ENCODE measurements around the gene SLC25A51. TPM values are rescaled to one million over a fixed set of nuclear protein-coding genes. Genes with fewer than 3 reads are reported as not detected.
A peak's percentile ranks its signal among the peaks of the same experiment; 100 is the strongest.

Gene SLC25A51, protein sequence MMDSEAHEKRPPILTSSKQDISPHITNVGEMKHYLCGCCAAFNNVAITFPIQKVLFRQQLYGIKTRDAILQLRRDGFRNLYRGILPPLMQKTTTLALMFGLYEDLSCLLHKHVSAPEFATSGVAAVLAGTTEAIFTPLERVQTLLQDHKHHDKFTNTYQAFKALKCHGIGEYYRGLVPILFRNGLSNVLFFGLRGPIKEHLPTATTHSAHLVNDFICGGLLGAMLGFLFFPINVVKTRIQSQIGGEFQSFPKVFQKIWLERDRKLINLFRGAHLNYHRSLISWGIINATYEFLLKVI
- total RNA-seq = 60.4 and 66.9 TPM in 2 replicates

DNA sequence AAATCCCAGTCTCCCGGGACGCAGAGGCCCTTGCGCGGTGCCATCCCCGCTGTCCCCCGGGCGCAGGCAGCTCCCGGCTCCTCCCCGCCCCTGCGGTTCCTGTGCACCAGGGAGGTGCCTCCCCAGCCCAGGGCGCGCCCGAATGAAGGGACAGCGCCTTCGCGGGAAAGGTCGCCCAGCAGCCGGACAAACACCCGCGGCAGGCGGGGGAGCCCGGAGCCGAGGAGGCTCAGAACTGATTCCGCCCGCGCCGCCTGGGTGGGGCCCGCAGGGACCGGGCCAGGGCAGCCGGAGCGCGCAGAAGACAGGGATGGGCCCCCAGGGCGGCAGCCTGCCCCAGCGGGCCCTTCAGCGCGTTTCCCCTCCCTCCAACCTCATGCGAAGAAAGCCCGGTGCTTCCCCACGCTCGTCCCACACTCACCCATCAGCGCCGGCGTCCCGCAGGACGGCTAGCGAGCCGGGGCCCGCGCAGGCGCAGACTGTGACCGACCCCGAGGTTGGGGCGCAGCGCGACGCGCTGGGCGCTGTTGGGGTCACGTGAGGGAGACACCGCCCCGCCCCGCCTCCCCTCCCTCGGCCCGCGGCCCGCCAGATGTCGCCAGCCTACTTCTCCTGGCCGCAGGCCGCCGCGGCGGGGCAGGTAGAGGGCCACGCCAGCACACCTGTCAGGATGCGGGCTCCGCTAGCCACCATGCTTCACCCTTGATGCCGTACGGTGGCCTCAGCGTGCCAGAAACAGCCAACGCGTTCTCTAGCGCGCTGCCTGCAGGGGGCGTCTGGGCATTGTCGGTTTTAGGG lies at the start of gene SLC25A51:
SLC25A51 (minus strand) TSS at position 481 of the 798 bp plus-strand sequence. CDS start 15,577 bp downstream, outside the sequence.
- DNase-seq (ENCODE audit: low read depth) = peak; percentile 70

DNA sequence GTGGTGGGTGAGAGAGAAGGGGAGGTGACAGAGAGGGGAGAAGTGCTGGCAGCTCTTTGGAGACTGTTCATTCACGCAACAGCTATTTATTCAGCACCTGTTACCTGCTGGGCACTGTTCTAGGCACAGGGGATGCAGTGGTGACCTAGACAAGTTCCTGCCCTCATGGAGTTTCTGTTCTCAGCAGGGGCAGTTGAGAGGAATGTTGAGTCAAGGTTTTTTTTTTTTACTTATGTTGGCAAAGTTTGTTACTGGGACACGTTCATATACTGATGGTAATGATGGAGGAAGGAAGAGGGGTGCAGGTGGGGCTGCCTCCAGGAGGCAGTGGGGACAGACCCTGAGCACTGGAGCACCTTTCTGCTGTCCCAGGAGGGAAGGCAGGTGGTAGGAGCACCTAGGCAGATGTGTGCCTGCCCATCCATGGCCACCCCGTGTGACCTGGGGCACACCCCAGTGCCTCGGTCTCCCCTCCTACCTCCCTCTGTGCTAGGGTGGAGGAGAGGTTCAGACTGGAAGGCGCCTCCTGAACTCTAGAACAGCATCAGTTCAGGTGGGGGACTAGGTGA lies 49.4 kb upstream of the SLC25A51 start:
- DNase-seq (ENCODE audit: low read depth) = peak; percentile 30

DNA sequence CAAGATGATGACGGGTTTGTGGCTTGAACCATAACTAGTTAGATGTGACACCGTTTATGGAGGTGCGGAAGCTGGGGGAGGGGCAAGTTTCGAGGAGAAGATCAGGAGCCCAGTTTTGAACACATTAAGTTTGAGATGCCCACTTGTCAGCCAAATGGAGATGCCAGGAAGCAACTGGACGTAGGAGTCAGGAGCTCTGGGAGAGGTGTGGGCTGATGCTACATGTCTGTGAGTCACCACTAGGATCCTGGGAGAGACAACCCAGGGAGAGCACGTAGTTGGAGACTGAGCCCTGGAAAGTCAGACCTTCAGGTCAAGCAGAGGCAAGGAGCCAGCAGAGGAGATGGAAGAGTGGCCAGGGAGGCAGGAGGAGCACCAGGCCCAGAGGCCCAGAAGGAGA lies 48.8 kb upstream of the SLC25A51 start:
- peak; percentile 91 for DNase-seq (ENCODE audit: low read depth)

DNA sequence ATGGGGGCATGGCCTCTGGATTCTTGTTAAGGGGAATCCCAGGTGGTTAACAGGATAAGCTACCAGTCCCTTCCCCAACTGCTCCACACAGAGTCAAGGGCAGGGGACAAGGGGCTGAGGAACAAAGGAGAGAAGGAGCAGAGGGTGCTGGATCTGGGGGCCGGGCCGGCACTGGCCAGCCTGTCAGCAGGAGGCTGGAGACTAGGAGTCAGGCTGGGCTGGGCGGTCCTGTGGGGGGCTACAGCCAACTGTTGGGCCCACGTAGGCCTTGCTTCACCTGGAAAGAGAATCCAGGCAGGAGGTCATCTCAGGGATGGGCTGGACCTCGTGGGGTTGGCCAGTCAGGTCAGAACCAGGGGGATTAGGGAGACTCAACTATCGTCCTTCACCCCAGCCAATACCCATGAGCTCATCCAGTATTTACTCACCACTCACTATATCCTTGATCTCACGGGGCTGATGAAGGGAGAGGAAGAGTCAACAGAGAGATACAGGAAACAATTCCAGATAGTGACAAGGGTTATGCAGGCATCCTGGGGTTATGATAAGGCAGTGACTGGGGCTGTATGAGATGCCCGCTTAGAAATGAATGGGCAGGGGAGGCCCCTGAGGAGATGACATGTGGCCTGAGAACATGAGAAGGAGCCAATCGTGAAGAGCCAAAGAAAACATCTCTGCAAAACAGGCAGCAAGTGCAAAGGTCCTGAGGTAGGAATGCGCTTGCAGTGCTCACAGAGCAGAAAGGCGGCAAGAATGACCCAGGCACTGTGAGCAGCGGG lies 47.9 kb upstream of the SLC25A51 start:
- no peak for DNase-seq (ENCODE audit: low read depth)

DNA sequence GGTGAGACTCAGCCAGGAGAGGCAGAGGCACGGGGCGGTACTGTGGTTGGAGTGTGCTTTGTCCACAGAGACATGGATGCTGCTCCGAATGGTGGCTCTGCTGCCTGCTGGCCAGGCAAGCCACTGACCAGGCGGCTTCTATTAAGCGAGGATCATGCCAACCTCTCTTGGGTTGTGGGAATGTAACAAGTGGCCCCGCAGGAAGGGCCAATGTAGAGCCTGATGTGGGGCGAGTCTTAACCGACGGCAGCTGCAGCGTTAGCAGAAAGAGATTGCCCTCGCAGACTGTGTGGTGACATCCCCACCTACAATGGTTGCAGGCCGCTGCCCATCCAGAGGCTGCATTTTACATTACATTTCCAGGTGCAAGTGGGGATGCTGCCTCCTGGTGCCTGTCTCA lies 46.6 kb upstream of the SLC25A51 start:
- DNase-seq (ENCODE audit: low read depth) = no peak

DNA sequence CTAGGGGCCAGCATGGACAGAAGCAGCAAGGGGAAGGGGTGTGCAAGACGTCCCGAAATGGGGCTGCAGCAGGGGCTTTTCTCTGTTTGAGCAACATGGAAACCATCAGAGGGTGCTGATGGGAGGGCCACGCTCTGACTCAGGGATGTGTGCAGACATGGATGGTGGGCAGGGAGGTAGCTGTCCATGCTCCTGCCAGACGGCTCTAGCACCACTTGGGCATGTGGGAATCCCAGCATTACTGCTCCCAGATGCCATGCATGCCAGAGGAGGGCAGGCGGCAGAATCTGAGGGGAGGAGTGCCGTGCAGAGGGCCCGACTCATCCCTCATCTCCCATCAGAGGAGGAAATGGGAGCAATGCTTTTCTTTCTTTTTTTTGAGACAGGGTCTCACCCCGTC lies 45.6 kb upstream of the SLC25A51 start:
- DNase-seq (ENCODE audit: low read depth) = peak; percentile 58

DNA sequence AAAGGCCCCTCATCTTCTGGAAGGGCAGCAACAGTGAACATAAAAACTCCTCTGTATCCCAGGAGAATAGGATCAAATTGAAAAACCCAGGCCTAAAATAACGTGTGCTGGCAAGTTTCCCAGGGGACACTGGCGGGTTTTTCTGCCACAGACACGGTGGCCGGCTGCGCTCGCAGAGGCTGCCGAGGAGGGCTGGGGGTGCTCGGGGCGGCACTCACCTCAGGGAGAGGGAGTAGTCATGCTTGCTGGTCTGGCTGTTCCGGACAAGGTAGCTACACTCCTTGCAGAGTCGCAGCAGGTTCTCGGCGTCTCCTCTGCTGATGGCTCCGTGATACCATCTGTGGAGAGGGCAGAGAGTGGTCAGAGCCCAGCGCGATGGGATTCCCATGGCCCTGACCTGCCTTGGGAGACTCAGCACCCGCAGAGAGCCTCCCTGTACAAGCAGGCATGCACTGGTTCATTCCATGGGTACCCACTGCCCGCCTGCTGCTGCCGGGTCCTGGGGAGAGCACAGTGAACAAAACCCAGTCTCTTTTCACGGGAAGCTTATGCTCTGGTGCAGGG lies 44.6 kb upstream of the SLC25A51 start:
- no peak for DNase-seq (ENCODE audit: low read depth)

DNA sequence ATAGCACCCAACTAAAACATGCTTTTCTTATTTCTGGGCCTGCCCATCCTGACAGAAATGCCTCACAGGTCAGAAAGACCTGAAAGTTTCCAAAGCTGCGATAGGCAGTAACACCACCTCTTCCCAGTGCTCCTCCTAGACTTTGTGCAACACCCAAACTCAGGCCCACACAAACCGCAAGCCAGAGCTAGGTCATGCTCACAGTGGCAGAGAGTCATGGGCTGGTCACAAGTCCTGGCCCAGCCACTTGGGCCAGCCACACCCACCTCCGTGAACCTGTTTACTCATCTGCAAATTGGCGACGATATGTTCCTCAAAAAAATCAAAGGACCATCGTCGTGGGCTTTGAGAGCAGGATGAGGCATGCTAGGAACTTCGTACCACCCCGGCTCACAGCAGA lies 44.0 kb upstream of the SLC25A51 start:
- peak; percentile 71 for DNase-seq (ENCODE audit: low read depth)

DNA sequence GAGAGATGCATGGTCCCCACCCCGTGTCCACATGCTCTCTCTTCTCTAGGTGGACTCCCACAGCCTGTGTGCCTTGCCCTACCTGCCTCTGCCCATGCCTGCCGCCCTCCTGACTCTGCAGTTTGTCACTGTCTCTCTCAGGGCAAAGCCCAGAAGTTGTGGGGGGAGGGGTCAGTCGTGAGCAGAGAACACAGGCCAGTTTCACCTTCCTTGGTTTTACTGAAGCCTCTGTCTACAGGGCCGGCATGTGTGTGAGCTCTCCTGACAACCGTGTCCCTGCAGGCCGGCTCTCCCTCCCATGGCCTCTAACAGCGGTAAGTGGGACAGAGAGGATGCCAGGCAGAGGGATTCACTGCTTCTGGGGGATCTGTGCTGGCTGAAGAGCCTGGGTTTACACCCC lies 43.5 kb upstream of the SLC25A51 start:
- DNase-seq (ENCODE audit: low read depth) = no peak

DNA sequence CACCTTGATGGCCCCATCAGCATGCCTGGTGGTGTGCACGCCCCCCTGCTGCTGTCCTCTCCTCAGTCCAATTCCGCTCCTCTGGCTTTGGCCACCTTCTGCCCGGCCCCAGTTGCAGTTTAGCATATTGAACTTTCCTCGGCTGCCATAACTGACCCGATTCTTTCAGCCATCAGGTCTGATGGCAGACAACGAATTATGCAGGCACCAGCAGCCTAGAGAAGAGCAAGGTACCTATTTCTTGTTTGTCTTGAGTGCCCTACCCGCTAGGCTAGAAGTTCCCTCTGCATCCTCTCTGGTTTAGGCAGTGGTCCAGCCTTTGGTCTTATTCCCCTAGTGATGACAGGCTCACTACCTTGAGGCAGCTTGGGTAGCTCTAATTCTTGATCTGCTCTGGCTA lies 43.0 kb upstream of the SLC25A51 start:
- DNase-seq (ENCODE audit: low read depth) = no peak

DNA sequence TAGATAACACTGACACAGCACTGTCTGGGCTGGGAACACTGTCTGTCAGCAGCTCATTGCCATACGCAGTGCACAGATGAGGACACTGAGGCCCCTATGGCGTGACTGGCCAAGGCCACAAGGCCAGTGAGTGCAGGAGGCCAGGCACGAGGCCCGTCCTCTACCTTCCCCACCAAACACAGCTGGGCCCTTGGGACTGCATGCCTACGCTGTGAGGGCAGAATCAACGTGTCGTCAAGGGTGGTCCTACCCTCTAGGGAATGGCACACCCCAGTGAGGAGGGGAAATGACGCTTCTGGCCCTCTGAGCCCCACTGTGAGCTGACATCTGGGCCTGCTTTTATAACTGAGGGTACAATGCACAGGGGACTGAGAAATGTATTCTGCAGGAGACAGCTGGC lies 42.1 kb upstream of the SLC25A51 start:
- no peak for DNase-seq (ENCODE audit: low read depth)

DNA sequence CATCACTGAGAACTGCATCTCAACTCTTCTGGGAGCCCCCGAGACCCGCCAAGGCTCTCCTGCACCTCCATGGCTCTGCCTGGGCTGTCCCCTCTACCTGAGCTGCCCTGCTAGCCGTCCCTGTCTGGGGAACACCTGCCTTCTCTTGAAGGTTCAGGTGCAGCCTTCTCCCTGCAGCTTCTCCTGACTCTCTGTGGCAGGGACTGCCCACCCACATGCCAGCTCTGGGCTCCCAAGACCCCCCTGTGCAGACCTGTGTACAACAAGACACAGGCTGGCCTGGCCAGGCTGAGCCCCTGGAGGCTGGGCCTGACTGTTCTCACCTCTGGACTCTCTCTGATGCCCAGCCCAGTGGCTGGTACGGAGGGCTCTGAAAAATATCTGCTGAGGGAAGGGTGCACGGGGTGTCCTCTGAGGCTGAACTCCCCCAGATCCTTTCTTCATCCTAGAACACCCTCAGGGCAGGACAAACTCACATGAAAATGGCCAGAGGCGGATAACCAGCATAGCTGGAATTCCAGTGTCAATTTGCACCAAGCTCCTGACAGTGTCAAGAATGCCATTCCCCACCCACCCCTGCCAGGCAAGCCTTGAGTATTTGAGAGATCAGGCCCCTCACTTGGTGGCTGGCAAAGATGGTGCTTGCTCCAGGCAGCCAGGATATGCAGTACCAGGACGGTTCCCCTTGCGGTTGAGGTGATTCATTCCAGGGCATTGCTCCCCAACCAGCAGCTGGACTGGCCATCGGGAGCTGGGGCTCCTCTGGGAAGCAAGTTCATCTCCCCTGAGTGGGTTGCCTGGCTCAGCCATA lies 40.9 kb upstream of the SLC25A51 start:
- DNase-seq (ENCODE audit: low read depth) = peak; percentile 84

DNA sequence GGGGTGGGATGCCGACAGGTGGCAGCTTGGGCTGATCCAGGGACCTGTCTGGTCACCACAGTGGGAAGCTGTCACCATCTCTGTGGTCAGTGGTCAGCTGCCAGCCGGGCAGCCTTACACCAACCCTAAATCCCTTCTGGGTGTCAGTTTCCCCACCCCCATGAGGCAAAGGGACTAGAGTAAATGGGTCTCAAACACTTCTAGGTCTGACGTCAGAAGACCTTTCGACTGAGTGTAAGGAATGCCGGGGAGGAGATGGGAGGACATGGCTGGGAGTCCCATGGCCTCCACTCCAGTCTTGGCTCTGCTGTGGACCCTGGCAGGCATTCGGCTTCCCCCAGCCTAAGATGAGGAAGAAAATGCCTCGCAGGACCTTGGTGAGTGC lies 40.3 kb upstream of the SLC25A51 start:
- DNase-seq (ENCODE audit: low read depth) = peak; percentile 23

DNA sequence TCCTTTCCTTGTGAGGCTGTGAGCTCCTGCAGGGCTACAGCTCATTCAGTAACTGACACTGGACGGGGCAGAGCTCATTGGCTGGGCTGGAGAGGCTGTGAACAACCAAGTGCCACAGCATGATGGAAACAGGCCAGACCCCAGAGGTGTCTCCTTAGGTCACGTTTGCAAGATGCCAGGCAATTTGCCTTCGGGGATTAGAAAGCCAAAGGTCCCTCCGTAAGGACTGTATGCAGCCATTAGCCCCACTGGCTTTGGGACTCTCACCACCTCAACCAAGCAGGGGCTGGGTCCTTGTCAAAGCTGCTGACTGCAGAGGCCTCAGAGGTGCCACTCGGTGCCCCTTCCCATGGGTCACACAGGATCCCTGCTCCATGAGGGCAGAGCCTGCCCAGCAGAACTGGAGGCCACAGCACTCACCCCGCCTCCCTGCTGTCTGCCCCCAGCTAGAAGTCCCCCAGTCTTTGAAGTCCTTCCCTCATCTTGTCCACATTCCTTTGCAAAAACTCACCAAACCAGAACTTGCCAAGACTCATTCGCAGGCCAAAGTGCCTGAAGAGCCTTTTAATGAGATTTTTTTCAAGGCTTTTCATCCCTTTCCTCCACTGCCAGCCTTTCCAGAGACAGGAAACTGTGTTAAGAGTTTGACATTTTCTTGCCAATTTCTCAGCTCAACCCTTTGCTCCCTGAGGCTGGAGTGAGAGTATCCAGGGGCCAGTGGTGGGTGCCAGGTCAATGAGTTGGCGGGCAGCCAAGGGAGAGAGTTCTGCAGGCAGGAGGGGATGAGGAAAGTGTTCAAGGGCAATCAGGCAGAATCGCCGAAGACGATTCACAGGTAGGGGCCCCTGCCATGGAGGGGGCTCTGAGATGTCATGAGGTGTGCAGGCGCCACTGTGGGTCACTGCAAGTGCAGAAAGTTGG lies 39.7 kb upstream of the SLC25A51 start:
- peak; percentile 94 for DNase-seq (ENCODE audit: low read depth)

DNA sequence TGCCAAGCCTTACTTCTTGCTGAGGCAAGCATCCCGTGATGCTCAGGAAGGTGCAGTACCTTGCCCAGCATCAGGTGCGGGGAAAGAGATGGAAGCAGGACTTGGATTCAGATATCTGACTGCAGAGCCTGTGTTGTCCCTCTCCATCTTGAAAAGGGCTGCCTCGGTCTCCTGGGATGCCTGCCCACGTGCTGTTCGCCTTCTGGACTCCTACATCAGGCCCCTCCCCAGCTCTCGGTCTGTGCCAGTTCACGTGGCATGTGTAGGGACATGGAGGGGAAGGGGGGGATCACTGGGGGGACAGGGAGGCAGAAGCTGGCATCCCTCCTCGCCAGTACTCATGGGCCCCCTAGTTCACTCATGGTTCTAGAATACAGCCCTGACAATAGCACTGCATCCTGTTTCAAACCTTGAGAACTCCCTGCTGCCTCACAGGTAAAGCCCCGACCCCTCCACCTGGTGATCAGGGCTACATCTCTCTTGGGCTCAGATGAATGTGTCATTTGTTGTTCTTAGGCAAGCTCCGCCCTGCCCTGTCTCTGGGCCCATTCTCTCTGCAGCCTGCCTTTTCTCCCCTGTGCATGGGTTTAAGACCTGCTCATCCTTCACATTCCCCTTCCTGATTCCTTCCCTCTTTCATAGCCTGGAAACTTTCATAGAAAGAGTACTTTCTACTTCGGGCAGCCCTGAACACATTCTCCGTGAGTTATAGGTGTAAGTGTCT lies 38.9 kb upstream of the SLC25A51 start:
- no peak for DNase-seq (ENCODE audit: low read depth)

DNA sequence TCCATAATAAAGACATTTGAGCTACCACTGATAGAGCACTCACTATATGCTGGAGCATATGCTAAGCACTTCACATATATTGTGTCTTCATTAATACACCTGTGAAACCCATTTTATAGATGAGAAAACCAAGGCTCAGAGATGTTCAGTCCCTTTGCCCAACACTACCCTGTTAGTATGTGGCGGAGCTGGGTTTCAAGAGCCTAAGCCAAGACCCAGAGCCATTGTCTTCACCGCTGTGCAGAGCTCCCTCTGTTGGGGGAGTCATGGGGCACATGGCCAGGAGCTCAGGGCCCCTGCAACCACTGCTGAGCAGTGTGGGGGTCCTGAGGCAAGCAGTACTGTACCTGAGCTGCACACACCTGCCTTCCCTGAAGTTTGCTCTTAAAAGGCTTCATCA lies 37.3 kb upstream of the SLC25A51 start:
- DNase-seq (ENCODE audit: low read depth) = no peak

DNA sequence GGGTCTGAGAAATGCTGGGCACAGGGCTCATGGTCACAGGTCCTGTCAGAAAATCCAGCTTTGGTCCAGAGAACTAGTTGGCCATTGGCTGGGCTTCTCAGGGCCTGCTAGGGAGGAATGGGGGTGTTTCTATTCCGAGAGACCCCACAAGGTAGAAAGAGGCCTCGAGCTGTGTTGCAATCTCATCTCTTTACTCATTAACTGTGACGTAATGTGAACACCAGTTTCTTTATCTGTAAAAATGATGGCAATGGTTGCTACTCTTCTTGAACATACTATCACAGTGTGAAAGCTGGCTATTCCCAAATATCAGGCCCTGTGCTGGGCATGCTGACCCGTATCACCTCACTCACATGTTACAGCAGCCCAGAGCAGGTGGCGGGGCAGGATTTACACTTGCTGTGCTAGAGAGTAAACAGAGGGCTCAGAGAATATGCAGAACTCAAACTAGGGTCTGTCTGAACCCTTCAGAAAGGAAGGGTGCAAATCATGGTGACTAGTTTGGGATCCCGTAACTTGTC lies 35.7 kb upstream of the SLC25A51 start:
- peak; percentile 49 for DNase-seq (ENCODE audit: low read depth)

DNA sequence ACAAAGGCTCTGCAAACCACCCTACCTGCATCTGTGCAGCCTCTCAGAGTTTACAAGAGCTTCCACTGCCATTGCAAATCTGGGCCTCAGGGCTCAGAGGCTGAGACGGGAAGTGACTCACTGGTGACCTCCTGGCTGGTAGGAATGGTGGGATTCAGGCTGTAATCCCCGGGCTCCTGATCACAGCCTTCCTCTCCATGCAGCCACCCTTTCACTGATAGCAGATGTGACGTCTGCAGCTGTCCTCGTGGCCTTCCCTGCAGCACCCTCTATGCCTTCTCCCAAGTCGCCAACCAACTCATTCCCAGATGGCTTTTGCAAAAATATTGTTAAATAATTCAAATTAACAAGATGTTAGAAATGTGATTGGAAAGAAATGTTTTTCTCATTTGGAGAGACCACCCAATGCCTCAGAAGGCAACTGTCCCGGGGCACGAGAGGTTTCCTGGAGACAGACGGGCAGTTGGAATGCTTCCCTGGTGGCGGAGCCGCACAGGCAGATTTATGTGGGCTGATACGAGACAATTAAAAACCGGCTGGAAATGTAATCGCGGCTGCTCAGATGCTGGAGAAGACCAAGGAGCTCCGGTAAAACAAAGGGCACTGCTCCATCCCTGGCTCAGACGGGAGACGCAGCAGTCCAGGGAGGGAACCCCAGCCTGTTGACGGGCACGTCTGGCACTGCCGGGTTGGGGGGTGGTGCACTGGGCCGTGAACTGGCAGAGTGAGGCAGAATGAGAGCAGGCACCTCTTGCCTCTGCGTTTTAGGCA lies 34.4 kb upstream of the SLC25A51 start:
- peak; percentile 75 for DNase-seq (ENCODE audit: low read depth)

Measured in renal cortical epithelial cell (primary cell).